ENCODE results near the gene YWHAE. TPM values are rescaled to one million over a fixed set of nuclear protein-coding genes. Genes with fewer than 3 reads are reported as not detected.
"Not testable (repeated sequence)": the region's sequence is repeated elsewhere in the genome, so short reads cannot be mapped to it uniquely, and the experiment has no call there.

The YWHAE gene
- 100 to 1,000 TPM; 328 to 339 TPM for total RNA-seq

- Mint-ChIP-seq H3K9me3 (no peaks in the 10 kb centered on the region), H3K27me3 (ENCODE audit: low read depth) (no peaks in the 10 kb centered on the region), H3K4me1 (ENCODE audit: low read depth) (peaks cover 37% of the 10 kb centered on the region), H3K36me3 (ENCODE audit: insufficient read depth in 2 of 2) (peaks cover 9 to 29% of the 10 kb centered on the region in 2 donors), H3K27ac (peak within 1 kb of the TSS; percentile 97), H3K4me3 (peak within 1 kb of the TSS; percentile 94 to 95)
- DNase-seq (peak; percentile 97 to 98), ATAC-seq (replicated peaks in 1 of 2) (peak; percentile 95 to 96)
Measured at GRCh38 chr17:1399679-1400512, at the start of gene YWHAE. YWHAE (minus strand) TSS chr17:1400222; CDS start chr17:1400110, 112 bp downstream.

GRCh38 chr17:1449412-1449967 lies 49.5 kb upstream of the YWHAE start:
- no peak for ATAC-seq (replicated peaks in 1 of 2)
- Mint-ChIP-seq H3K9me3 (no peaks in the 10 kb centered on the region), H3K27ac (no peak overlapping the region), H3K27me3 (ENCODE audit: low read depth) (no peaks in the 10 kb centered on the region), H3K4me1 (ENCODE audit: low read depth) (peaks cover 50% of the 10 kb centered on the region), H3K4me3 (no peak overlapping the region), H3K36me3 (ENCODE audit: insufficient read depth in 2 of 2) (peaks cover 0 to 11% of the 10 kb centered on the region in 2 donors)
- DNase-seq: no peak

- no peak for DNase-seq
- H3K27me3 Mint-ChIP-seq (ENCODE audit: low read depth): no peaks in the 10 kb centered on the region
- H3K4me1 Mint-ChIP-seq (ENCODE audit: low read depth): peaks cover 27% of the 10 kb centered on the region
- H3K27ac Mint-ChIP-seq: no peak overlapping the region
- H3K4me3 Mint-ChIP-seq: no peak overlapping the region
- H3K36me3 Mint-ChIP-seq (ENCODE audit: insufficient read depth in 2 of 2): no peaks in the 10 kb centered on the region
- no peak for ATAC-seq (replicated peaks in 1 of 2)
- no peaks in the 10 kb centered on the region for H3K9me3 Mint-ChIP-seq
Measured at GRCh38 chr17:1447052-1447451, 47.0 kb upstream of the YWHAE start.

DNA sequence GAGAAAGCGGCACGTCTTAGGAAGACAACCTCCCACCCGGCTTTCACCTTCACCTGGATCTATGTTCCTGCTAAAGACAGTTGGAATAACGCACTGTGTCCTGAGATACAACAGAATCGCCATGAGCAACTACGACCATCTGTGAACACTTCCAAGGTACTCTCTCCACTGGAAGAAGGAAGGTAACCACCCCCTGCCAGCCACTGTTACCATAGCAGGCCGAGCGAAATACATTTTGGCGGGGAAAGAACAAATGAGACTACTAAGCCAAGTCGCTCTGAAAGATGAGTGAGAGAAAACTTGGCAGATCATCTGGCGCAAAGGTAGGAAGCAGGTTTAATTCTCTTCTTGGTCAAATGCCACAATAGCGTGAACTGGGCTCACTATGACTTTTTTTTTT lies 46.2 kb upstream of the YWHAE start:
- H3K36me3 Mint-ChIP-seq (ENCODE audit: insufficient read depth in 2 of 2): no peaks in the 10 kb centered on the region
- H3K27me3 Mint-ChIP-seq (ENCODE audit: low read depth): no peaks in the 10 kb centered on the region
- no peak overlapping the region for H3K4me3 Mint-ChIP-seq
- DNase-seq (no peak), ATAC-seq (replicated peaks in 1 of 2) (no peak)
- H3K9me3 Mint-ChIP-seq: no peaks in the 10 kb centered on the region
- peaks cover 27% of the 10 kb centered on the region for H3K4me1 Mint-ChIP-seq (ENCODE audit: low read depth)
- no peak overlapping the region for H3K27ac Mint-ChIP-seq

- H3K4me3 Mint-ChIP-seq; H3K9me3 Mint-ChIP-seq; DNase-seq; H3K27ac Mint-ChIP-seq; H3K27me3 Mint-ChIP-seq (ENCODE audit: low read depth); ATAC-seq (replicated peaks in 1 of 2); H3K36me3 Mint-ChIP-seq (ENCODE audit: insufficient read depth in 2 of 2): not testable (repeated sequence)
- H3K4me1 Mint-ChIP-seq (ENCODE audit: low read depth): peaks cover 27% of the 10 kb centered on the region
Measured at GRCh38 chr17:1445695-1446094, 45.7 kb upstream of the YWHAE start.

DNA sequence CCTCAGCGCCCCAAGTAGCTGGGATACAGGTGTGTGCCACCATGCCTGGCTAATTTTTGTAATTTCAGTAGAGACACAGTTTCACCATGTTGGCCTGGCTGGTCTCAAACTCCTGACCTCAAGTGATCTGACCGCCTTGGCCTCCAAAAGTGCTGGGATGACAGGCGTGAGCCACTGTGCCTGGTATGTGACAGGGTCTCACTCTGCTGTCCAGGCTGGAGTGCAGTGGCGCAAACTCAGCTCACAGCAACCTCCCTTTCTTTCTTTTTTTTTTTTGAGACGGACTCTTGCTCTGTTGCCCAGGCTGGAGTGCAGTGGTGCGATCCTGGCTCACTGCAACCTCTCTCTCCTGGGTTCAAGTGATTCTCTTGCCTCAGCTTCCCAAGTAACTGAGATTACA lies 42.7 kb upstream of the YWHAE start:
- H3K27ac Mint-ChIP-seq; H3K9me3 Mint-ChIP-seq; ATAC-seq (replicated peaks in 1 of 2); H3K4me3 Mint-ChIP-seq; DNase-seq; H3K27me3 Mint-ChIP-seq (ENCODE audit: low read depth); H3K4me1 Mint-ChIP-seq (ENCODE audit: low read depth); H3K36me3 Mint-ChIP-seq (ENCODE audit: insufficient read depth in 2 of 2): not testable (repeated sequence)

- Mint-ChIP-seq H3K36me3 (ENCODE audit: insufficient read depth in 2 of 2) (no peaks in the 10 kb centered on the region), H3K4me3 (no peak overlapping the region), H3K4me1 (ENCODE audit: low read depth) (peaks cover 5% of the 10 kb centered on the region), H3K27ac (no peak overlapping the region), H3K27me3 (ENCODE audit: low read depth) (no peaks in the 10 kb centered on the region), H3K9me3 (no peaks in the 10 kb centered on the region)
- DNase-seq (no peak), ATAC-seq (replicated peaks in 1 of 2) (no peak)
Measured at GRCh38 chr17:1442187-1442586, 42.2 kb upstream of the YWHAE start.

GRCh38 chr17:1440921-1441320 lies 40.9 kb upstream of the YWHAE start:
- H3K9me3 Mint-ChIP-seq: no peaks in the 10 kb centered on the region
- no peaks in the 10 kb centered on the region for H3K27me3 Mint-ChIP-seq (ENCODE audit: low read depth)
- no peak overlapping the region for H3K27ac Mint-ChIP-seq
- ATAC-seq (replicated peaks in 1 of 2) (no peak), DNase-seq (no peak)
- peaks cover under 1% of the 10 kb centered on the region for H3K4me1 Mint-ChIP-seq (ENCODE audit: low read depth)
- peaks cover 0 to 6% of the 10 kb centered on the region in 2 donors for H3K36me3 Mint-ChIP-seq (ENCODE audit: insufficient read depth in 2 of 2)
- no peak overlapping the region for H3K4me3 Mint-ChIP-seq

DNA sequence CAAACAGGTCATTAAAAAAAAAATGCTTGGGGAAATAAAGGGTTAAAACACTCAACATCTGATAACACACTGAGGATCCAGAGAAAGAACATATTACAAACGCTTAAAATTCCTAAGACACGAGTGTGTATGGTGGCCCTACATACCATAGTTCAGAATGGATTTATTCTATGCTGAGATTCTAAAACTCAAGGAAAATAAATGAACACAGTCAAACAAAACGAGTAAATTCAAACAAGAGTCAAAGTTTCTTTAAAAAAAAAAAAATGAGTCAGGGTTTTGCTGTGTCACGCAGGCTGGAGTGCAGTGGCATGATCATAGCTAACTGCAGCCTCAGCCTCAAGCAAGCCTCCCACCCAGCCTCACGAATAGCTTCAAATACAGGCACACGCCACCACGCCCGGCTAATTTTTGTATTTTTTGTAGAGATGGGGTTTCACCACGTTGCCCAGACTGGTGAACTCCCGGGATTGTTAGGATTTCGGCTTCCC lies 38.6 kb upstream of the YWHAE start:
- peak overlapping the region; percentile 19 for H3K27ac Mint-ChIP-seq
- H3K4me1 Mint-ChIP-seq (ENCODE audit: low read depth): peaks cover 6% of the 10 kb centered on the region
- H3K4me3 Mint-ChIP-seq: no peak overlapping the region
- ATAC-seq (replicated peaks in 1 of 2) (no peak), DNase-seq (no peak)
- H3K9me3 Mint-ChIP-seq: no peaks in the 10 kb centered on the region
- no peaks in the 10 kb centered on the region for H3K27me3 Mint-ChIP-seq (ENCODE audit: low read depth)
- peaks cover 3 to 13% of the 10 kb centered on the region in 2 donors for H3K36me3 Mint-ChIP-seq (ENCODE audit: insufficient read depth in 2 of 2)

DNA sequence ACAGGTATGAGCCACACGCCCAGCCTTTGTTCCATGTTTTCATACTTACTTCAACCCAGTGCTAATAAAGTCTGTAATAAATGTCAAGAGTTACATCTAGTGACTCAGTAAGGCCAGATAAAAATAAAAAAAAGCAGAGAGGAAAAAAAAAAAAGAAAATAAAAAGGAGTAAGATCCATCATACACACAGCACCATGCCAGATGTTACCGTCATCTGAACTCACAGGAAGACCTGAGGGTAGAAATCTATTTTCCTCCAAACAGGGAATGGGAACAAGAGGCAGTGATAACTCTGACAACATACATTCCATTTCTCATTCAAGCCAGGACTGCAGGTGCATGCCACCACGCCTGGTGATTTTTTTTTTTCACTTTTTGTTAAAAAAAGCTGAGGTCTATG lies 35.3 kb upstream of the YWHAE start:
- DNase-seq: no peak
- Mint-ChIP-seq H3K36me3 (ENCODE audit: insufficient read depth in 2 of 2) (peaks cover 5 to 25% of the 10 kb centered on the region in 2 donors), H3K9me3 (no peaks in the 10 kb centered on the region), H3K27ac (no peak overlapping the region), H3K27me3 (ENCODE audit: low read depth) (no peaks in the 10 kb centered on the region), H3K4me1 (ENCODE audit: low read depth) (peaks cover 23% of the 10 kb centered on the region), H3K4me3 (no peak overlapping the region)
- no peak for ATAC-seq (replicated peaks in 1 of 2)

- Mint-ChIP-seq H3K27me3 (ENCODE audit: low read depth) (no peaks in the 10 kb centered on the region), H3K4me1 (ENCODE audit: low read depth) (peaks cover 23% of the 10 kb centered on the region), H3K36me3 (ENCODE audit: insufficient read depth in 2 of 2) (peaks cover 5 to 25% of the 10 kb centered on the region in 2 donors), H3K4me3 (no peak overlapping the region), H3K27ac (no peak overlapping the region), H3K9me3 (no peaks in the 10 kb centered on the region)
- ATAC-seq (replicated peaks in 1 of 2): no peak
- no peak for DNase-seq
Measured at GRCh38 chr17:1434150-1434549, 34.1 kb upstream of the YWHAE start.

DNA sequence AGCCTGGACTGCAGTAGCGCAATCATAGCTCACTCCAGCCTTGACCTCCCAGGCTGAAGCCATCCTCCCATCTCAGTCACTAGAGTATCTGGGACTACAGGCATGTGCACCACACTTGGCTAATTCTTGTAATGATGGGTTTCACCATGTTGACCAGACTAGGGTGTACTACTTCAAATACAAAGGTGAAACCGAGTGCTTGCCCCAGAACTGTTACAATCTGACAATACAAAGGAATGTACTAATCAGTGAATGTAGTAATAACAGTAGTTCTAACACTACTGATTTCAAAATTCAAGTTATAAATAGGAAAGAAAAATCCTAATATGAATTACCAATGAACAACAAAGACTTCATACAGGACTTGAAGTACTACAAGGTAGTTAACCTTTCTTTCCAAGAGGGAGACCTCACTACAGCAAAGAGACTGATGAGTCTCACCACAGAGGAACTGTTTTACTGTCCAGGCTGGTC lies 31.6 kb upstream of the YWHAE start:
- DNase-seq (no peak), ATAC-seq (replicated peaks in 1 of 2) (peak; percentile 72 to 87)
- Mint-ChIP-seq H3K4me1 (ENCODE audit: low read depth) (peaks cover 32% of the 10 kb centered on the region), H3K4me3 (peak overlapping the region in 1 of 2 donors; percentile 54), H3K9me3 (no peaks in the 10 kb centered on the region), H3K27me3 (ENCODE audit: low read depth) (no peaks in the 10 kb centered on the region), H3K36me3 (ENCODE audit: insufficient read depth in 2 of 2) (peaks cover 5 to 22% of the 10 kb centered on the region in 2 donors), H3K27ac (peak overlapping the region; percentile 89)

GRCh38 chr17:1423456-1424135 lies 23.6 kb upstream of the YWHAE start:
- no peaks in the 10 kb centered on the region for H3K9me3 Mint-ChIP-seq
- peaks cover 2 to 13% of the 10 kb centered on the region in 2 donors for H3K36me3 Mint-ChIP-seq (ENCODE audit: insufficient read depth in 2 of 2)
- H3K4me3 Mint-ChIP-seq: no peak overlapping the region
- H3K27ac Mint-ChIP-seq: peak overlapping the region; percentile 22
- DNase-seq (no peak), ATAC-seq (replicated peaks in 1 of 2) (no peak)
- no peaks in the 10 kb centered on the region for H3K27me3 Mint-ChIP-seq (ENCODE audit: low read depth)
- peaks cover 29% of the 10 kb centered on the region for H3K4me1 Mint-ChIP-seq (ENCODE audit: low read depth)
